GM23338 (cell line): ENCODE data around the gene LRRC28. TPM values are rescaled to one million over a fixed set of nuclear protein-coding genes. Genes with fewer than 3 reads are reported as not detected.

Experiments used
- ATAC-seq: fragments of 200-7000 bp; cut with Tn5 transposase; 3 replicates; pipeline ENCODE4 v1.9.1; 2020
- DNase-seq: peaks from one replicate; pipeline ENCODE4 v3.0.0-alpha.2; 2015; ENCODE audit warnings: low spot score
- H2AFZ ChIP-seq: fragments of 200-600 bp; sonication (generic); 2 replicates; pipeline ENCODE4 v1.8.0; 2016; ENCODE audit warnings: antibody characterized with exemption, mild to moderate bottlenecking, moderate library complexity
- H3F3A ChIP-seq: fragments of 200-600 bp; sonication (generic); replicated peaks from 2 replicates; pipeline ENCODE4 v1.8.0; 2017; ENCODE audit warnings: antibody characterized with exemption, mixed run types, low read depth
- H3K27ac ChIP-seq: fragments of 200-600 bp; sonication (generic); 2 replicates; pipeline ENCODE4 v1.6.1; 2016; ENCODE audit warnings: low read depth
- H3K27me3 ChIP-seq: fragments of 200-600 bp; sonication (generic); 2 replicates; pipeline ENCODE4 v1.8.0; 2016; ENCODE audit warnings: mild to moderate bottlenecking, mixed run types, moderate library complexity; ENCODE audit not compliant: insufficient read depth
- H3K36me3 ChIP-seq: fragments of 200-600 bp; sonication (generic); 2 replicates; pipeline ENCODE4 v1.8.0; 2016; ENCODE audit warnings: mild to moderate bottlenecking; ENCODE audit not compliant: insufficient read depth
- H3K4me1 ChIP-seq: fragments of 200-600 bp; sonication (generic); 2 replicates; pipeline ENCODE4 v1.8.0; 2016; ENCODE audit warnings: mild to moderate bottlenecking, moderate library complexity; ENCODE audit not compliant: insufficient read depth
- H3K4me2 ChIP-seq: fragments of 200-600 bp; sonication (generic); 2 replicates; pipeline ENCODE4 v1.7.1; 2017; ENCODE audit warnings: mixed run types
- H3K4me3 ChIP-seq: fragments of 200-600 bp; sonication (generic); 2 replicates; pipeline ENCODE4 v1.6.1; 2016; ENCODE audit warnings: mixed run types
- H3K79me2 ChIP-seq: fragments of 200-600 bp; sonication (generic); replicated peaks from 2 replicates; pipeline ENCODE4 v1.8.0; 2017; ENCODE audit warnings: mild to moderate bottlenecking; ENCODE audit not compliant: insufficient read depth
- H3K9me2 ChIP-seq: fragments of 200-600 bp; sonication (generic); 2 replicates; pipeline ENCODE4 v1.8.0; 2017; ENCODE audit not compliant: insufficient read depth
- H4K20me1 ChIP-seq: fragments of 200-600 bp; sonication (generic); replicated peaks from 2 replicates; pipeline ENCODE4 v1.8.0; 2017; ENCODE audit warnings: mild to moderate bottlenecking; ENCODE audit not compliant: insufficient read depth
- H3K27ac Mint-ChIP-seq: 2 replicates; pipeline ENCODE4 v1.8.0; 2020; ENCODE audit warnings: inconsistent platforms, mild to moderate bottlenecking, moderate library complexity, mixed read lengths
- H3K27me3 Mint-ChIP-seq: 3 replicates; pipeline ENCODE4 v1.8.0; 2022; ENCODE audit warnings: low read depth, mild to moderate bottlenecking, moderate library complexity, mixed read lengths, inconsistent platforms; ENCODE audit not compliant: insufficient read depth, poor library complexity
- H3K36me3 Mint-ChIP-seq: 3 replicates; pipeline ENCODE4 v1.8.0; 2021; ENCODE audit warnings: low read depth, mild to moderate bottlenecking, inconsistent platforms, moderate library complexity, mixed read lengths
- H3K4me1 Mint-ChIP-seq: 3 replicates; pipeline ENCODE4 v1.8.0; 2020; ENCODE audit warnings: mild to moderate bottlenecking, inconsistent platforms, mixed read lengths
- H3K4me3 Mint-ChIP-seq: 3 replicates; pipeline ENCODE4 v1.8.0; 2021; ENCODE audit warnings: moderate library complexity, mild to moderate bottlenecking, inconsistent platforms, mixed read lengths
- H3K9me3 Mint-ChIP-seq: 3 replicates; pipeline ENCODE4 v1.8.0; 2020; ENCODE audit warnings: moderate library complexity, mild to moderate bottlenecking, inconsistent platforms, mixed read lengths
- CREB1 ChIP-seq: fragments of 250-450 bp; sonication (Bioruptor Pico); IDR thresholded peaks from 2 replicates; pipeline ENCODE4 v1.5.0; 2020; ENCODE audit warnings: low read depth, mild to moderate bottlenecking, moderate library complexity
- CTCF ChIP-seq, 2 experiments: fragments of 200-600 bp in 1 of 2; sonication (generic) in 1 of 2; conservative IDR thresholded peaks; 2 replicates each; pipeline versions ENCODE4 v1.5.1 to v1.6.1; 2016 to 2017; ENCODE audit warnings: antibody characterized with exemption in 2 of 2, low read depth in 2 of 2, mild to moderate bottlenecking in 2 of 2, moderate library complexity in 1 of 2
- ETS1 ChIP-seq: IDR thresholded peaks from 2 replicates; pipeline ENCODE4 v1.6.1; 2016; ENCODE audit warnings: antibody characterized with exemption
- EZH2 ChIP-seq: fragments of 200-600 bp; sonication (generic); IDR thresholded peaks from one replicate; pipeline ENCODE4 v1.8.0; 2017; ENCODE audit warnings: antibody characterized with exemption, mild to moderate bottlenecking, low read depth; ENCODE audit not compliant: unreplicated experiment
- EZH2phosphoT487 ChIP-seq: fragments of 200-600 bp; sonication (generic); IDR thresholded peaks from one replicate; pipeline ENCODE4 v1.8.1; 2018; ENCODE audit warnings: antibody characterized with exemption; ENCODE audit not compliant: unreplicated experiment
- JUNB ChIP-seq: IDR thresholded peaks from one replicate; pipeline ENCODE4 v1.6.1; 2016; ENCODE audit warnings: antibody characterized with exemption; ENCODE audit not compliant: unreplicated experiment
- NANOG ChIP-seq: IDR thresholded peaks from 2 replicates; pipeline ENCODE4 v1.6.1; 2016; ENCODE audit warnings: antibody characterized with exemption, borderline replicate concordance
- POLR2AphosphoS5 ChIP-seq: IDR thresholded peaks from 2 replicates; pipeline ENCODE4 v1.6.1; 2016; ENCODE audit warnings: antibody characterized with exemption, low read depth
- REST ChIP-seq: IDR thresholded peaks from one replicate; pipeline ENCODE4 v1.6.1; 2018; ENCODE audit warnings: antibody characterized with exemption; ENCODE audit not compliant: unreplicated experiment
- STAT1 ChIP-seq: IDR thresholded peaks from one replicate; pipeline ENCODE4 v1.6.1; 2016; ENCODE audit warnings: antibody characterized with exemption; ENCODE audit not compliant: unreplicated experiment
- ZNF114 ChIP-seq: fragments of 250-450 bp; sonication (Bioruptor Pico); IDR thresholded peaks from 2 replicates; pipeline ENCODE4 v1.5.0; 2020; ENCODE audit warnings: mild to moderate bottlenecking, moderate library complexity
- ZNF331 ChIP-seq: fragments of 250-450 bp; sonication (Bioruptor Pico); IDR thresholded peaks from 2 replicates; pipeline ENCODE4 v1.5.0; 2020; ENCODE audit warnings: low read depth, mild to moderate bottlenecking, moderate library complexity
- polyA plus RNA-seq: library from polyadenylated mRNA; unstranded; fragments of >200 nt; fragmentation: Nextera tagmentation; extraction: Ambion mirVana; gene quantifications from 2 replicates; pipeline ENCODE4 v1.2.1, GENCODE V29; 2016
- total RNA-seq: library from RNA; depleted of rRNA; stranded (reverse); fragments of >200 nt; shearing (Covaris generic); gene quantifications from 2 replicates; pipeline ENCODE4 v1.2.3, GENCODE V29; 2014

LRRC28 gene
- total and polyA plus RNA-seq, 2 experiments from 2014 or later, result 12.9 to 28.4 TPM

GRCh38 chr15:99393641-99394040, 142.4 kb downstream of the LRRC28 start:
- no peaks in the 10 kb centered on the region for H3K9me2 ChIP-seq
- no peaks in the 10 kb centered on the region for H4K20me1 ChIP-seq
- H3K79me2 ChIP-seq, result no peaks in the 10 kb centered on the region
- no peak overlapping the region for H3K27ac ChIP-seq
- H3K4me3 Mint-ChIP-seq, result no peak overlapping the region
- no peak overlapping the region for H3K27ac Mint-ChIP-seq
- H3K4me3 ChIP-seq, result no peak overlapping the region
- H3K4me2 ChIP-seq, result no peak overlapping the region
- no peaks in the 10 kb centered on the region; the same call in 2 of the 3 replicates for H3K9me3 Mint-ChIP-seq
- H3K36me3 ChIP-seq, result no peaks in the 10 kb centered on the region
- TF ChIP-seq EZH2phosphoT487, result no peak
- no peak for TF ChIP-seq ZNF331 (CRISPR knock-in tag)
- TF ChIP-seq CTCF (conservative IDR thresholded peaks at IDR 0.05; ENCODE audit: low read depth in 2 of 2), result no peak
- TF ChIP-seq NANOG, result no peak
- TF ChIP-seq JUNB, result no peak
- no peak for TF ChIP-seq STAT1
- no peak for TF ChIP-seq POLR2AphosphoS5
- TF ChIP-seq REST, result no peak
- no peak for TF ChIP-seq CREB1
- TF ChIP-seq ETS1, result no peak
- TF ChIP-seq EZH2, result no peak
- TF ChIP-seq ZNF114, result no peak
- no peaks in the 10 kb centered on the region for H3K36me3 Mint-ChIP-seq
- no peaks in the 10 kb centered on the region for H3K27me3 ChIP-seq
- DNase-seq (no peak), ATAC-seq (no peak)
- H3K27me3 Mint-ChIP-seq, result peaks cover 2% of the 10 kb centered on the region
- no peaks in the 10 kb centered on the region for H3F3A ChIP-seq
- no peaks in the 10 kb centered on the region for H3K4me1 ChIP-seq
- H3K4me1 Mint-ChIP-seq, result peaks cover 5% of the 10 kb centered on the region; the same call in 2 of the 3 replicates
- H2AFZ ChIP-seq, result no peak overlapping the region
